Activated T-cell treated with anti-CD3 and anti-CD28 coated beads, Interleukin-2, amount 50 U/mL, for 4 hours (primary cell): ENCODE data around the gene ALKBH3. TPM values are rescaled to one million over a fixed set of nuclear protein-coding genes. Genes with fewer than 3 reads are reported as not detected.
A peak's percentile ranks its signal among the peaks of the same experiment; 100 is the strongest.

ENCODE experiments used
- ATAC-seq, 2 donors: fragments of 200-7000 bp; cut with Tn5 transposase; one replicate each; pipeline ENCODE4 v1.10.0; 2021
- DNase-seq: peaks from one replicate; pipeline ENCODE4 v3.0.0-alpha.2; 2020
- H3K27me3 Mint-ChIP-seq: one replicate; pipeline ENCODE4 v1.8.0; 2021; ENCODE audit warnings: low read depth, mixed read lengths
- H3K36me3 Mint-ChIP-seq: one replicate; pipeline ENCODE4 v1.8.0; 2022; ENCODE audit warnings: mixed read lengths; ENCODE audit not compliant: insufficient read depth
- H3K4me1 Mint-ChIP-seq: one replicate; pipeline ENCODE4 v1.8.0; 2021; ENCODE audit warnings: low read depth, mixed read lengths
- H3K4me3 Mint-ChIP-seq: one replicate; pipeline ENCODE4 v1.8.0; 2021; ENCODE audit warnings: mild to moderate bottlenecking, moderate library complexity, mixed read lengths
- H3K9me3 Mint-ChIP-seq: one replicate; pipeline ENCODE4 v1.8.0; 2021; ENCODE audit warnings: mixed read lengths
- total RNA-seq, 3 donors: library from RNA; stranded (reverse); gene quantifications; one replicate each; pipeline ENCODE4 v1.2.1, GENCODE V29; 2021

Gene ALKBH3
- total RNA-seq, 3 donors from 2014 or later: 43.1 to 59.1 (median 58.0) TPM

DNA sequence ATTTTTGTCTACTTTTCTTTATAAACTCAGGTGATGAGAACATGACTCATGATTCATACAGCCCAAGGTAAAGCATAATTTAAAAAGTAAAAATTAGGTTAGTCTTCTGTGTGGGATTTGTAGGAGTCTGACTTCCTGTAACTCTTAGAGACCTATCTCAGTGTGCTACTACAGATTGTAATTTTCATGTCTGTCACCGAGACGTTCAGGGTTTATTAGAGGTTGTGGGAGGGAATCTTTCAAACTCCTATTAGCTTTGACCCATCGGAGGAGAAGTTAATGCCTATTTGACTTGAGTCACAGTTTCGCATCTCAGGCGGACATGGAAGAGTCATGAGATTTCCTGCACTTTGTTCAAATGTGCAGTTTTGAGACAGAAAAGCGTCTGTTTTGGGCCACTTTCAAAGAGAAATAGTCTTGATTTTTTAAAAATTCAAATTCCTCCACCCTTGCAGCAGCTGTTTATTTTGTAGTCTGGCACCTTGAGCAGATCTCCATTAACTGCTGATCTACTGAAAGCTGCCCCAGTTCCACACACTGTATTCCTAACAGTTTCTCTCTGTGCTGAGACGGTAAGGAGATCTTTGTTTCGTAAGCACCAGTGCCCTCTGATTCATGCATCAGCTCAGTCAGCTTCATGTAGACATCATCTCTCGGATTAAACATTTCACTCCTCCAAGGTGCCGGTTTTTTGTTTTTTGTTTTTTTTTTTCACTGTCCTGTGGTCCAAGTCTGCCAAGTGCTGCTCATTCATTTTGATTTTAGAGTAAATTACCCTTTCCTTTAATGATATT, 24.3 kb downstream of the ALKBH3 start:
- Mint-ChIP-seq H3K4me1 (peaks cover 11% of the 10 kb centered on the region), H3K4me3 (no peak overlapping the region), H3K9me3 (no peaks in the 10 kb centered on the region), H3K27me3 (no peaks in the 10 kb centered on the region), H3K36me3 (peaks cover 61% of the 10 kb centered on the region)
- DNase-seq (no peak), ATAC-seq (no peak)

DNA sequence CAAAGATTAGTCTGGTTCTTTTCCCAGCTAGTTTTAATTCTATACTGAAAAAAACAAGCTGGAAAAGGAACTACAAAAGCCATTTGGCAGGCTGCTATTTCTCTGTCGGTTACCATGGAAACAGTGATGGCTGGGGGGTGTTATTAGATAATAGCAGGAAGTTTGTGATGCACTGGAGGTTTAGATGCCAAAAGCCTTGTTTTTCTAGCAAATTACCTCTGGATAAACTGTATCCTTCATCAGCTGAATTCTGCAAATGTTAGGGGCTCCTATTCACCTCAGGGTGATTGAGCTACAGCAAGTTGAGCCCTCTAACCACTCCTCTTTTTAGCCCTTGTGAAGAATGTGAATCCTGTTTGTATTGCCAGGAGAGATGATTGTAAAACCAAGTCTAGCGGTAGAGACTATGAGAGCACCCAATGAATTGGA, 25.2 kb downstream of the ALKBH3 start:
- H3K36me3 Mint-ChIP-seq: peaks cover 68% of the 10 kb centered on the region
- no peak overlapping the region for H3K4me3 Mint-ChIP-seq
- ATAC-seq (no peak), DNase-seq (no peak)
- H3K27me3 Mint-ChIP-seq: no peaks in the 10 kb centered on the region
- no peaks in the 10 kb centered on the region for H3K9me3 Mint-ChIP-seq
- H3K4me1 Mint-ChIP-seq: peaks cover 11% of the 10 kb centered on the region

- Mint-ChIP-seq H3K27me3 (no peaks in the 10 kb centered on the region), H3K36me3 (peaks cover 60% of the 10 kb centered on the region), H3K9me3 (no peaks in the 10 kb centered on the region), H3K4me1 (peaks cover 11% of the 10 kb centered on the region), H3K4me3 (no peak overlapping the region)
- DNase-seq (no peak), ATAC-seq (no peak)
Observed at GRCh38 chr11:43907028-43907975, 26.7 kb downstream of the ALKBH3 start.

- H3K27me3 Mint-ChIP-seq: no peaks in the 10 kb centered on the region
- H3K4me1 Mint-ChIP-seq: peaks cover 11% of the 10 kb centered on the region
- no peaks in the 10 kb centered on the region for H3K9me3 Mint-ChIP-seq
- H3K36me3 Mint-ChIP-seq: peaks cover 59% of the 10 kb centered on the region
- ATAC-seq (no peak), DNase-seq (no peak)
- H3K4me3 Mint-ChIP-seq: no peak overlapping the region
Observed at GRCh38 chr11:43908191-43908590, 27.6 kb downstream of the ALKBH3 start.

DNA sequence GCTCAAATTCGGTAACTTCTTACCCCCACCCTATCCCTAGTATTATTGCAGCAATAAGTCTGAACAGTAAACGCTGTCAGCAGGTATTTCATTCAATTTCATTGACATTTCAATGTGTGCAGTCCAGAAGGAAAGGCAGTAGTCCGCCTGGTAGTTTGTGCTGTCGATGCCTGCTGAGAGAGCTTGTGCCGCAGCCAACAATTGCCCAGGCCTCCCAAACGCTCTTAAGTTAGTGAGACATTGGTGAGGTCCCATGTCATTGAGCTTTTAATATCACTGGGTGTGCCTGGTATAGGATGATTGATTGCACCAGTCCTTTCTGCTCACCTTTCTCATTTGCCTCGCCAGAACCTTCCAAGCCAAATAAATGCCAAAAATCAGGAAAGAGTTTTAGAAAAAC, 28.1 kb downstream of the ALKBH3 start:
- H3K4me3 Mint-ChIP-seq: no peak overlapping the region
- H3K4me1 Mint-ChIP-seq: peaks cover 11% of the 10 kb centered on the region
- no peak for ATAC-seq
- H3K9me3 Mint-ChIP-seq: no peaks in the 10 kb centered on the region
- H3K27me3 Mint-ChIP-seq: no peaks in the 10 kb centered on the region
- DNase-seq: no peak
- H3K36me3 Mint-ChIP-seq: peaks cover 57% of the 10 kb centered on the region

- DNase-seq (no peak), ATAC-seq (no peak)
- Mint-ChIP-seq H3K9me3 (no peaks in the 10 kb centered on the region), H3K4me3 (no peak overlapping the region), H3K4me1 (no peaks in the 10 kb centered on the region), H3K27me3 (no peaks in the 10 kb centered on the region), H3K36me3 (peaks cover 35% of the 10 kb centered on the region)
Observed at GRCh38 chr11:43913829-43914380, 33.3 kb downstream of the ALKBH3 start.

DNA sequence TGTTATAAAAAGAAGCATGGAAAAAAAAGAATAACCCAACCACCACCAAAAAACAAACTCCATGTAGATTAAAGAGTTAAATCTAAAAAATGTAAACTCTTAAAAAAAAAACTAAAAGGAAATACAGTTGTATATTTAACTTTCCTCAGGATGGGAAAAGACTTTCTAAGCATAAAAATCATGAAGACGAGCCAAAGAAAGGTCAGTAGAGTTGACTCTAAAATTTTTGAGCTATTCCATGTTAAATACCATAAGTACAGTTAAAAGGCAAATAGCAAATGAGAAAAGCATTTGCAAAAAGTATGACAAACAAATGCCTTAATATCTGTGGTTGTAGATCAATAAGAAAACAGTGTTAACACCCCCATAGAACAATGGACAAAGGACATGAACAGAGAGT, 33.8 kb downstream of the ALKBH3 start:
- peaks cover 34% of the 10 kb centered on the region for H3K36me3 Mint-ChIP-seq
- ATAC-seq: no peak

DNA sequence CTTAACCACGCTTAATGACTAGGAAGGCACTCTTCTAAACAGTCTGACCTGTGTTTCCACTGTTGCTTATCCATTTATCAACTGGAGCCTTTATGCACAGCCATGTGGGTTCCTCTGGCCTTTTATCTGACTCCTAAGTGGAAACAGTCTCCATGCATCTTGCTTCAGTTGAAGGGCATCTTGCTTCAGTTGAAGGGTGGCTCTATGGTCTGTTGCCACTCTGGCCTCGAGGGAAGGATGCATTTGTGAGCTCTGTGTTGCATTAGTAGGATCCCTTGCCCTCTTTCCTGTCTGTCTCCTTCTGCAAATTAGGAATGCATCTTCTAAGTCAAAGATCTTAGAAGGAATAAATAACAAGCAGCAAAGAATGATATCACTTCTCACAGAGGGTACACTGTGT, 36.0 kb downstream of the ALKBH3 start:
- Mint-ChIP-seq H3K36me3 (peaks cover 34% of the 10 kb centered on the region), H3K4me1 (peaks cover 4% of the 10 kb centered on the region), H3K4me3 (no peak overlapping the region), H3K9me3 (no peaks in the 10 kb centered on the region), H3K27me3 (no peaks in the 10 kb centered on the region)
- DNase-seq: no peak
- no peak for ATAC-seq

More for the DNA sequence above, 33.8 kb downstream of the ALKBH3 start:
- DNase-seq: no peak
- no peaks in the 10 kb centered on the region for H3K27me3 Mint-ChIP-seq
- no peak overlapping the region for H3K4me3 Mint-ChIP-seq
- no peaks in the 10 kb centered on the region for H3K9me3 Mint-ChIP-seq
- no peaks in the 10 kb centered on the region for H3K4me1 Mint-ChIP-seq

DNA sequence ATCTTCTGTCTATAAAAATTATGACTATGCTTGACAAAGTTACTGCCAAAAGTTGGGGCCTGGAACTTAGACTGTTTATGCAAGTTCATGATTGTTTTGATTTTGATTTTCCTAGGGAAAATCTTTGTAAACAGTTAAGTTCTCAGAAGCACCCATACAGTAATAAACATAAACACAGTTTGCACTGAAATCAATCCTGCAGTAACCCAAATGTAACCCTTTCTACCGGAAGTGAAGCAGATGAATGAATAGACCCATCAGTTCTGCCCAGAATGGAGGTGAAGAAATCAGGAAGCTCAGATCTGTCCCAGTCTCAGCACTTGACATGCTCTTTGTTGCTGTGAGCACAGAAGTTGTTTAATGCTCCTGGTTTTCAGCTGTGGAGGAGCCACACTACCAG, 37.2 kb downstream of the ALKBH3 start:
- DNase-seq (no peak), ATAC-seq (no peak)
- peaks cover 4% of the 10 kb centered on the region for H3K4me1 Mint-ChIP-seq
- no peaks in the 10 kb centered on the region for H3K27me3 Mint-ChIP-seq
- peaks cover 34% of the 10 kb centered on the region for H3K36me3 Mint-ChIP-seq
- H3K9me3 Mint-ChIP-seq: no peaks in the 10 kb centered on the region
- H3K4me3 Mint-ChIP-seq: no peak overlapping the region

DNA sequence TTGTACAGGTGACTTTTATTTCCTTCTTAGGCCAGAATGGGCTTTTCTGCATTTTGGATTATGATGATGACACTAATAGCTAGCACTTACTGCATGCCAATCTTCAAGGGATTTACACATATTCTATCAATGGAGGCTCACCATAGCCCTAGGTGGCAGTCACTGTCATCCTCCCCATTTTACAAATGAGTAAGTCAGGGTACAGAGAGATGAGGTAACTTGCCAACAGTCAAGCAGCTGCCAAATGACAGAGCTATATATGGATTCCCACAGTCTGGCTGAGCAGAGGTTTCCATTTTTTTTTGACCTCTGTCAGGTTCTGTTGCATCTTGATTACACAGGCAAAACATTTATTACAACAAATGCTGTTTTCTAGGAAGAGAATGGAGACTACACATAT, 38.0 kb downstream of the ALKBH3 start:
- ATAC-seq: no peak
- Mint-ChIP-seq H3K36me3 (peaks cover 33% of the 10 kb centered on the region), H3K4me3 (no peak overlapping the region), H3K9me3 (no peaks in the 10 kb centered on the region), H3K27me3 (no peaks in the 10 kb centered on the region), H3K4me1 (peaks cover 4% of the 10 kb centered on the region)
- DNase-seq: no peak

GRCh38 chr11:43919852-43920597, 39.4 kb downstream of the ALKBH3 start:
- Mint-ChIP-seq H3K36me3 (peaks cover 33% of the 10 kb centered on the region), H3K9me3 (no peaks in the 10 kb centered on the region), H3K4me1 (peaks cover 4% of the 10 kb centered on the region), H3K27me3 (no peaks in the 10 kb centered on the region), H3K4me3 (no peak overlapping the region)
- no peak for ATAC-seq
- no peak for DNase-seq

DNA sequence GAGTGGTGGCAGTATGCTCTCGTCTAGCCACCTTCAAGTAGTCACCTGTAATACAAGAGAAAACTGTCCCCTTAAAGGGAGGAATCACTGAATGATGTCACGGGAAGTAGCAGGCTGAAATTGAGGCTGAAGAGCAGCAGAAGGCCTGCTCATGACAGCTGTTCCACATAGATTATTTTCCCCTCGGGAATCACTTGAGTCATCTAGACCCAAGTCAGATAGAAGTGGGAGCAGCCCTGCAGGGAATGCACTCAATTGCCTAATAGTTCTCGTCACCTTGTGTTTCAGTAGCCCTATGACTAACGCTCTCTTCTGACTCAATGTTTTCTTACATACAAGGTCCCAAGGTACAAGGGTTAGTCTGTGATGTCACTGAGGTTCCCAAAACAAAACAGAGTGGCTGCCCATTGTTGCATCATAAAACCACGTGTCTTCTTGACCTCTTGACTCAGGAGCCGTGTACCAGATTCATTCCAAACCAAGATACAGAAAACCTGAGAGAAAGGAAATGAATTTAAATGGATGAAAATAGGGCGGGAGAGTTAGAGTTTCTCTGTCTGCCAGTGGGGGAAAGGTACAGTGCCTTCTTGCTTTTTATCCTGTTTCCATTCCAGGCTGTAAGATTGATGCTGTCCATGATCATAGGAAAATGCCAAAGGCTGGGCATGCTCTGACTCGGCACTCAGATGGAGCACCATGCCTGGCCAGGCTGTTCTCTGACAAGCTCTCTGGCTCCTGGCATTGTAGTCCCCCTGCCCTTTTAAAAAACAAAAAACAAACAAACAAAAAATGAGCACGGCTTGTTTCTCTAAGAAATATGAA, 40.2 kb downstream of the ALKBH3 start:
- ATAC-seq (peak; percentile 81 to 89), DNase-seq (no peak)
- Mint-ChIP-seq H3K4me1 (peaks cover 4% of the 10 kb centered on the region), H3K36me3 (peaks cover 31% of the 10 kb centered on the region), H3K9me3 (no peaks in the 10 kb centered on the region), H3K27me3 (no peaks in the 10 kb centered on the region), H3K4me3 (no peak overlapping the region)

- Mint-ChIP-seq H3K9me3 (no peaks in the 10 kb centered on the region), H3K4me3 (no peak overlapping the region), H3K4me1 (peaks cover 4% of the 10 kb centered on the region), H3K27me3 (no peaks in the 10 kb centered on the region), H3K36me3 (peaks cover 38% of the 10 kb centered on the region)
- DNase-seq (no peak), ATAC-seq (no peak)
Observed at GRCh38 chr11:43921561-43922294, 41.1 kb downstream of the ALKBH3 start.
